GM18505 (cell line): ENCODE measurements around the gene POU2AF2.

Source experiments
- ATAC-seq: cut with Tn5 transposase; IDR thresholded peaks from one replicate; pipeline ENCODE4 v1.9.1; 2021; ENCODE audit not compliant: unreplicated experiment
- POLR2A ChIP-seq: IDR thresholded peaks from 4 replicates; pipeline ENCODE4 v1.6.1; 2011; ENCODE audit warnings: borderline replicate concordance; ENCODE audit not compliant: insufficient read depth, insufficient read length; ENCODE audit errors: extremely low read depth

Gene POU2AF2

GRCh38 chr11:111324277-111324720 is 78.8 kb downstream of the POU2AF2 start:
- TF ChIP-seq POLR2A = no peak
- ATAC-seq = no peak

GRCh38 chr11:111325259-111325658 is 79.7 kb downstream of the POU2AF2 start:
- no peak for TF ChIP-seq POLR2A
- no peak for ATAC-seq

GRCh38 chr11:111326824-111327223 is 81.3 kb downstream of the POU2AF2 start:
- ATAC-seq = no peak
- no peak for TF ChIP-seq POLR2A

- no peak for TF ChIP-seq POLR2A
- no peak for ATAC-seq
Observed at GRCh38 chr11:111327908-111328624, 82.5 kb downstream of the POU2AF2 start.

- no peak for ATAC-seq
- no peak for TF ChIP-seq POLR2A
Observed at GRCh38 chr11:111329306-111330204, 84.0 kb downstream of the POU2AF2 start.

- ATAC-seq = no peak
- TF ChIP-seq POLR2A = no peak
Observed at GRCh38 chr11:111330234-111330893, 84.8 kb downstream of the POU2AF2 start.

- no peak for TF ChIP-seq POLR2A
- no peak for ATAC-seq
Observed at GRCh38 chr11:111331711-111332479, 86.4 kb downstream of the POU2AF2 start.

- no peak for ATAC-seq
- TF ChIP-seq POLR2A = no peak
Observed at GRCh38 chr11:111334532-111335502, 89.3 kb downstream of the POU2AF2 start.

- ATAC-seq = no peak
- TF ChIP-seq POLR2A = no peak
Observed at GRCh38 chr11:111335549-111335948, 90.0 kb downstream of the POU2AF2 start.
